Measurements from ENCODE around the gene GPATCH2.

The GPATCH2 gene

DNA sequence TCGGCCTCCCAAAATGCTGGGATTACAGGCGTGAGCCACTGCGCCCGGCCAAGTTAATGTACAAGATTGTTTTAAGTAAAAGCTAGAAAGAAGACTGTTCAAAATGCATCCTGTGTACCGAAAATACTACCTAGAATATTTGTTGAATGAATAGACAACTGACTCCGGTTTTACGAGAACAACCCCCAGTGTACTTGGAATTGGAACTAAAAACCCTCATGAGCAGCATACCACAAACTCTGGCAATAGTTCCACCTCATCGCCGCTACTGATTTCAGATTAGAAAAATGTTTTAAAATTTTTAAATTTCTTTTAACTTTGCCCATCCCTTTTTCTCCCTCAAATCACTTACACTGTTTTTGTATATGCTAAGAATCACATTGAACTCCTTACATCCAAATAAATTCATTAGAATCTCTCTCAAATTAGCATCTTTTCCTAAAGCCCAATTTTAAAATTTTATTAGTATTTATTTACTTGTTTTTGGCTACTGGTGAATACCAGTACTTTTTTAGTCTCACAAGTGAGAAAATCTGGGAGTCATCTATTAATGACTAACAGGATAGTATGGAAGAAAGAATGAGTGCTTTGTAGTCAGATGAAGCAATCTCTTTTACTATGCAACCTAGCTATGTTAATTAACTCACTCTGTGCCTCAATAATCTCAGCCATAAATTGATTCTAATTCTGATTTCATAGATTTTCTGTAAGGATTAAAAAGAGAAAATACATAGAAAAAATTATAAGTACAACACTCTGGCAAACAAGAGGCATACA is 95.1 kb downstream of the GPATCH2 start:
- TF ChIP-seq, protein P1, sequence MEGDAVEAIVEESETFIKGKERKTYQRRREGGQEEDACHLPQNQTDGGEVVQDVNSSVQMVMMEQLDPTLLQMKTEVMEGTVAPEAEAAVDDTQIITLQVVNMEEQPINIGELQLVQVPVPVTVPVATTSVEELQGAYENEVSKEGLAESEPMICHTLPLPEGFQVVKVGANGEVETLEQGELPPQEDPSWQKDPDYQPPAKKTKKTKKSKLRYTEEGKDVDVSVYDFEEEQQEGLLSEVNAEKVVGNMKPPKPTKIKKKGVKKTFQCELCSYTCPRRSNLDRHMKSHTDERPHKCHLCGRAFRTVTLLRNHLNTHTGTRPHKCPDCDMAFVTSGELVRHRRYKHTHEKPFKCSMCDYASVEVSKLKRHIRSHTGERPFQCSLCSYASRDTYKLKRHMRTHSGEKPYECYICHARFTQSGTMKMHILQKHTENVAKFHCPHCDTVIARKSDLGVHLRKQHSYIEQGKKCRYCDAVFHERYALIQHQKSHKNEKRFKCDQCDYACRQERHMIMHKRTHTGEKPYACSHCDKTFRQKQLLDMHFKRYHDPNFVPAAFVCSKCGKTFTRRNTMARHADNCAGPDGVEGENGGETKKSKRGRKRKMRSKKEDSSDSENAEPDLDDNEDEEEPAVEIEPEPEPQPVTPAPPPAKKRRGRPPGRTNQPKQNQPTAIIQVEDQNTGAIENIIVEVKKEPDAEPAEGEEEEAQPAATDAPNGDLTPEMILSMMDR (IDR thresholded peaks at IDR 0.05; ENCODE audit: low read depth, low read length), result no peak
- Histone ChIP-seq H3K27ac (no peak overlapping the region), H3K4me3 (ENCODE audit: low read depth, low read length) (no peak overlapping the region), H3K9me3 (ENCODE audit: severe bottlenecking) (no peaks in the 10 kb centered on the region), H3K27me3 (ENCODE audit: insufficient read depth, low read depth, severe bottlenecking) (no peaks in the 10 kb centered on the region), H3K36me3 (no peaks in the 10 kb centered on the region)
- no peak for DNase-seq

DNA sequence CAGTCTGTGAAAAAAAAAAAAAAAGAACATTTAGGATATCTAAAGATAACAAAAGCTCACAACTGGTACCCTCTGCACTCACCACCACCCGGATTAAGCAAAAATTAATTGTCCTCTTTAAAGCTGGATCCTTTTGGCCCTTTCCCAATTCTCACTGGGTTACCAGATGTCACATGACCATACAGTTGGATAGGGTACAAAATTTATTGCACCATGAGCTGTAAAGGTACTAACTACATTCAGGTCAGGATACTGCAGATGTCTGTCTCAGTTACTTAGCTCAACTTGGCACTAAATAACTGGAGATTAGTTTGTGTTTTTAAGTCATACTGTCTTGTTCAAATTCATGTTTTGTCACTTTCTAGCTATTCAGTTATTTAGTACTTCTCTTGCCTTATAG is 96.3 kb downstream of the GPATCH2 start:
- H3K4me3 ChIP-seq (ENCODE audit: low read depth, low read length), result no peak overlapping the region
- DNase-seq, result no peak
- TF ChIP-seq, protein P1 (IDR thresholded peaks at IDR 0.05; ENCODE audit: low read depth, low read length), result no peak
- no peaks in the 10 kb centered on the region for H3K9me3 ChIP-seq (ENCODE audit: severe bottlenecking)
- no peaks in the 10 kb centered on the region for H3K36me3 ChIP-seq
- H3K27me3 ChIP-seq (ENCODE audit: insufficient read depth, low read depth, severe bottlenecking), result no peaks in the 10 kb centered on the region
- H3K27ac ChIP-seq, result no peak overlapping the region

DNA sequence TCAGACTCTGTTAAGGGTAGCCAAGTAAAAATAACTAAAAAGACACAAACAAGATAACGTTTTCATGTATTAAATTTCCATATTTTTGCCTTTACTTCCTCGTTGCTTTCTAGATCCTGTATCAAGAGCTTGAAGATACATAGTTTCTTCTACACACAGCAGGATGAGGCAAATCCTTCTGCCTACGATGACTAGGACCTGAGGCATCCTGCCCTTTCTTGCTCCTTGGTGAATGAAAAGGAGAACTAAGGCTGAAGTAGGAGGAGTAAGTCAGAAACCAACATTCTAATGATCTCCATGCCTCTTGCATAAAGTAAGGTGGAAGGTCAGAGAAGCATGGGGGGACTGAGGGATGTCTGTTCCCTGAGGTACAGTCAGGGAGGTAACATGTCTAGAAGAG is 102.6 kb downstream of the GPATCH2 start:
- no peaks in the 10 kb centered on the region for H3K9me3 ChIP-seq (ENCODE audit: severe bottlenecking)
- TF ChIP-seq, protein P1 (IDR thresholded peaks at IDR 0.05; ENCODE audit: low read depth, low read length), result no peak
- no peak overlapping the region for H3K27ac ChIP-seq
- H3K27me3 ChIP-seq (ENCODE audit: insufficient read depth, low read depth, severe bottlenecking), result no peaks in the 10 kb centered on the region
- H3K36me3 ChIP-seq, result no peaks in the 10 kb centered on the region
- no peak overlapping the region for H3K4me3 ChIP-seq (ENCODE audit: low read depth, low read length)
- DNase-seq, result no peak

DNA sequence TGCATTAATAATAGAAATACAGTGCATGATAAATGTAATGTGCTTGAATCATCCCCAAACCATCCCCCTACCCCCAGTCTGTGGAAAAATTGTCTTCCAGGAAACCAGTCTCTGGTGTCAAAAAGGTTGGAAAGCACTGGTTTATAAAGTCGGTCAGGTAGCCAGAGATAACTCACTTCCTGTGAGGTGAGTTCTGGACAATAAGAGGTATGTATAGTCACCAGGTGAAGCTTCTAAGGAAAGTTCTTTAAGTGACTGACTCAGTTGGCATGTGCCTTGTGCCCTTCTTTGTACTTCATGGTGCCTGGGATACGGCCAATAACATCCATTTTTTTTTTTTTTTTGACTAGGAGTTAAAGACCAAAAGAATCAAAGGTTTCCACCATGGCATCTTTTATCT is 103.7 kb downstream of the GPATCH2 start:
- Histone ChIP-seq H3K27ac (no peak overlapping the region), H3K36me3 (no peaks in the 10 kb centered on the region), H3K9me3 (ENCODE audit: severe bottlenecking) (no peaks in the 10 kb centered on the region), H3K27me3 (ENCODE audit: insufficient read depth, low read depth, severe bottlenecking) (no peaks in the 10 kb centered on the region), H3K4me3 (ENCODE audit: low read depth, low read length) (no peak overlapping the region)
- TF ChIP-seq, protein P1 (IDR thresholded peaks at IDR 0.05; ENCODE audit: low read depth, low read length), result no peak
- no peak for DNase-seq

DNA sequence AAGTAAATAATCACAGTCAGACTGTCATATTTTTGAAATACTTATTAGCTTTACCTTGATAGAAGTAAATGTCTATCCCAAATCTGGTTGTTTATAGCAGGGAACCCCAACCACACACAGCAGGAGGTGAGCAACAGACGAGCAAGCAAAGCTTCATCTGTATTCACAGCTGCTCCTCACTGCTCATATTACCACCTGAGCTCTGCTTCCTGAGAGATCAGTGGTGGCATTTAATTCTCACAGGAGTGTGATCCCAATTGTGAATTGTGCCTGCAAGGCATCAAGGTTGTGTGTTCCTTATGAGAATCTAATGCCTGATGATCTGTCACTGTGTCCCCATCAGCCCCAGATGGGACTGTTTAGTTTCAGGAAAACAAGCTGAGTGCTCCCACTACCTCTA is 104.3 kb downstream of the GPATCH2 start:
- H3K27me3 ChIP-seq (ENCODE audit: insufficient read depth, low read depth, severe bottlenecking), result no peaks in the 10 kb centered on the region
- TF ChIP-seq, protein P1 (IDR thresholded peaks at IDR 0.05; ENCODE audit: low read depth, low read length), result no peak
- DNase-seq, result no peak
- H3K27ac ChIP-seq, result no peak overlapping the region
- no peaks in the 10 kb centered on the region for H3K36me3 ChIP-seq
- no peaks in the 10 kb centered on the region for H3K9me3 ChIP-seq (ENCODE audit: severe bottlenecking)
- no peak overlapping the region for H3K4me3 ChIP-seq (ENCODE audit: low read depth, low read length)

Measured in WERI-Rb-1 (cell line).